HG02938 (cell line): ENCODE measurements around the gene TRAF2.

Experiments
- ATAC-seq: cut with Tn5 transposase; IDR thresholded peaks from one replicate; pipeline ENCODE4 v1.9.1; 2021; ENCODE audit warnings: mild to moderate bottlenecking, moderate library complexity; ENCODE audit not compliant: unreplicated experiment

Gene TRAF2

GRCh38 chr9:136958473-136958872, 72.2 kb downstream of the TRAF2 start:
- no peak for ATAC-seq

DNA sequence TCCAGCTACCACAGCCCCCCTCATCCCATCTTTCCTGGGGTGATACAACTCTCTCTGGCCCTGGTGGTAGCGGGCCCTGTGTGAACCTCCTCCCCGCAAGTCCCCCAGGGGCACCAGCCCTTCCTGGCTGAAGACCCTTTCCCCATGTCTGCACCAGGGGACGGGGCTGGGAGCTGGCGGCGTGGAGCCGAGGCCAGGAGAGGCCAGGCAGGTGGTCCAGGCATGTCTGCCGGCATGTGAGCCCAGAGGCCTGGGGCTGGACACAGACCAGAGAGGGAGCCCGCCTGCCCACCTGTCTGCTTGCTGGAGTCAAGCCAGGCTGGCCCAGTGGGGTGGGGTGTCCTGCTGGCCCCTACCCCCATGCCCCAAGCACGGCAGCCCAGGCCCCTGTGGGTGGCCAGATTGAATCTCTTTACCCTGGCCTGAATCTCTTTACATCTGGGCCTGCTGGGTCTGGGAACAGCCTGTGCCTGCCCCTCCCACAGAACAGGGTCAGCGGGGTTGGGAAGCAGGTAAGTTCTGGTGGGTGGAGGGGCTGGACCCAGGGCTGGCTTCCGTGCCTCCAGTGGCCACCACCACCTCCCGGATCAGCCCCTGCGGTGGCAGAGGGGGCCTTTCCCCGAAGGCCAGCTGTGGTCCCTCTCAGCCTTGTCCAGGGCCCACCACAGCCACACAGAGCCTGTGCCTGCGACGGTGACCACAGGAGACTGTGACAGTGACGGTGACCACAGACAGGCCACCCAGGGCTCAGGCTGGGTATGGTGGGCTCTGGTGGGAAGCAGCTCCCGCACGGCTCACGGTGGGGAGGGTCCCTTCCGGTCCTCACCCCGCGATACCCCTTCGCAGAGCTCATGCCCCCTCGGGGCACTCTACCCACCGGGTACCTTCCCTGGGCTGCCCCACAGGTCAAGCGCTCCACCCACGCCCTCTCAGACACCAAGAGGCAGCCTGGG, 72.9 kb downstream of the TRAF2 start:
- ATAC-seq = no peak

DNA sequence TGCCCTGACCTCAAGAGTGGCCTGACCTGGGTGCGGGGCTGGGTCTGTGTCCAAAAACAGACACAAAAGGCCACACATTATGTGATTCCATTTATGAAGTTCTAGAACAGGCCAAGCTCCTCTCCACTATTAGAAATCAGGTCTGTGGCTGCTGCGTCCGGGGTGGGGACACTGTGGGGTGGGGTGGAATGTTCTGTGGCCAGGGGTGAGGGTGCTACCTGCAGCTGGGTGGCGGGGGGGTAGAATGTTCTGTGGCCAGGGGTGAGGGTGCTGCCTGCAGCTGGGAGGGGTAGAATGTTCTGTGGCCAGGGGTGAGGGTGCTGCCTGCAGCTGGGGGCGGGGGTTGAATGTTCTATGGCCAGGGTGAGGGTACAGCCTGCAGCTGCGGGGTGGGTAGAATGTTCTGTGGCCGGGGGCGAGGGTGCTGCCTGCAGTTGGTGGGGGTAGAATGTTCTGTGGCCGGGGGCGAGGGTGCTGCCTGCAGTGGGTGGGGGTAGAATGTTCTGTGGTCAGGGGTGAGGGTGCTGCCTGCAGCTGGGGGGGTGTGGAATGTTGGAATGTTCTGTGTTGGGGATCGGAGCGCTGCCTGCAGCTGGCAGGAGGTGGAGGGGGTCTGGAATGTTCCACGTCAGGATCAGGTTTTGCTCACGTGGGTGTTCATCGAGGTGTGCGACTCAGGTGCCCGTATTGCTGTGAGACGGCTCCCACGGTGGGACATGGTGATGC, 74.1 kb downstream of the TRAF2 start:
- no peak for ATAC-seq

DNA sequence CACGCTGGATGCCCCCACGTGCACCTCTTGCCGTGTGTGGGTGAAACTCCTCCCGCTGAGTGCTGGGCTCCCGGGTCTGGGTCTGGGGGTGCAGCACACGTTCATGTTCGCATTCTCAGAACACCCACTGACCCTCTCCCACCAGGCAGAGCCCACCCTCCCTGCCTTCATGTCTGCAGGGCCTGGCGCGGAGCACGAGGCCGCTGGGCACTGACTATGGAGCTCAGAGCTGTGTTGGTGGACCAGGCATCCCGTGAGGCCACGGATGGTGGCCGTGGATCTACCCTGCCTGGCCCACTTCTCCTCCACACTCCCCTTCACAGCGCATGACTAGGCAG, 74.6 kb downstream of the TRAF2 start:
- no peak for ATAC-seq

DNA sequence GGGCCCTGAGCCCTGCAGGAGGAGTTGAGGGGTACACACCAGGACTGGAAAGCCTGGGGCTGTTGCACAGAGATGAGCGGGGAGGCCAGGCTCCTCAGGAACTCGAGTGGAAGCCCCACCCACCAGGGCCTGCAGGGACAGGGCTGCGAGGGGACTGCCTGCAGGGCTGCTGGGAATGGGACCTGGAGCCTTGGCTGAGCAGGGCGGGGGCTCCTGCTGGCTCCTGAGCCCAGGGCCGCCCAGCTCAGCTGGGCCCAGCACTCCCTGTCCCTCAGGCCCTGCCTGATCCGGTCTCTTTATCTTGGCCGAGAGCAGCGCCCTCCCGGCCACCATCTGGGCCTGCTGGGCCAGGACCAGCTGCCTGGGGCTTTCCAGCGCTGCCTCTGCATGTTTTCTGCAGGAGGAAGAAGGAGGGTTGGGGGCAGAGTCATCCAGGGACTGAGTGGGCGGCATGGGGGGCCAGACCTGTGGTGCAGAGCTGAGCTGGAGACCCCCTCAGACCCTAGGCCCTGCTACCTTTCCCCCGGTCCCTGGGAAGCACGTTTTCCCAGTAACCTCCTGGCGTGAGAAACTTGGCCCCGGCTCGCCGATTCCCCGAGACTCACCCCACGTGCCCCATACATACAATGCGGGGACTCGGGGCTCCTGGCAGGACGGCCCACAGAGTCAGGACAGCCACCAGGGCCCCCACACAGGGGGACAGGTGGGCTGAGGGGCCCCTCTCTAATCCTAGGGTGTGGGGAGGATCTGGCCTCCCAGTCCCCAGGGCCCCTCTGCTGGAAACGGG, 75.2 kb downstream of the TRAF2 start:
- ATAC-seq = no peak

DNA sequence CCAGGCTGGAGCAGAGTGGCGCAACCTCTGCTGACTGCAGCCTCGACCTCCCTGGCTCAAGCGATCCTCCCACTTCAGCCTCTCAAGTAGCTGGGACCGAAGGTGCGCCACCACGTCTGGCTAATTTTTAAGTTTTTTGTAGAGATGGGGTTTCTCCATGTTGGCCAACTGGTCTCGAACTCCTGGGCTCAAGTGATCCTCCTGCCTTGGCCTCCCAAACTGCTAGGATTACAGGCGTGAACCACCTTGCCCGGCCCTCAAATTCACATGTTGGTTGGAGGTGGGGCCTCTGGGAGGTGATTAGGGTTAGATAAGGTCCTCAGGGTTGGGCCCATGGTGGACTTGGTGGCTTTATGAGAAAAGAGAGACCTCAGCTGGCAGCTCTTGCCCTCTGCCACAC, 75.8 kb downstream of the TRAF2 start:
- ATAC-seq = no peak

- ATAC-seq = no peak
Observed at GRCh38 chr9:136962701-136963248, 76.5 kb downstream of the TRAF2 start.

DNA sequence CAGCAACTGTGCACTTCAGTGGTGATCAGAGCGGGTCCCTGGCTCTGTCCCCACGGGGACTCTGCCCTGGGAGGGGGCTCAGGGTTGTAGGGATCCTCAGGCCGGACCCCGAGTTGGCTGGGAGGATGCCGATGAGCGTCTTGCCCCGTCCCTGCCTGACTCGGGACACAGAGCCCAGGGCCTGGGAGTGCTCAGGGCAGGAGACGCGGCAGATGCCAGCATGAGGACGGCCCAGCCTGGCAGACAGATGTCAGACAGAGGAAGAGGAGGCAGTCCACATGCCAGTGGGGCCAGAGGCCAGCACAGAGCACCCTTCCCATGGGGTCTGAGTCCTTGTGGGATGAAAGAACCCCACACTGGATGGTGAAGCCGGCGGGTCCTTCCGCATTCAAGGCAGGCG, 77.0 kb downstream of the TRAF2 start:
- ATAC-seq = no peak

DNA sequence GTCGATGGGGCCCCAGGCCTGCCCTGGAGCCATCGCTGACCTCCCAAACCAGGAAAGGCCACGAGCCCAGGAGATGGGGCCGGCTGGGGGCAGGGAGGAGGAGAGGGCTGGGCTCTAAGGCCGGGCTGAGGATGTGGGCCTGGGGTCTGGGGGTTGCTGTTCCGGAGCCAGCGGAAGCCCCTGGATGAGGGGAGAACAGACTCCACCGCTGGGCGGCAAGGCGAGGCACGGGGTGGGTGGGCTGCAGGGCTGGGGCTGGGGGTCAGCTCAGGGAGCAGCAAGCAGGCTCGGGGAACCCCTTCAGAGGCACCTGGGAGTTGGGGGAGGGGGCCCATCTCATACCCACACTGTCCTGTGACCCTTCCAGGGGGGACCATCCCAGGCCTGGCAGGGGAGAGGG, 77.4 kb downstream of the TRAF2 start:
- no peak for ATAC-seq

DNA sequence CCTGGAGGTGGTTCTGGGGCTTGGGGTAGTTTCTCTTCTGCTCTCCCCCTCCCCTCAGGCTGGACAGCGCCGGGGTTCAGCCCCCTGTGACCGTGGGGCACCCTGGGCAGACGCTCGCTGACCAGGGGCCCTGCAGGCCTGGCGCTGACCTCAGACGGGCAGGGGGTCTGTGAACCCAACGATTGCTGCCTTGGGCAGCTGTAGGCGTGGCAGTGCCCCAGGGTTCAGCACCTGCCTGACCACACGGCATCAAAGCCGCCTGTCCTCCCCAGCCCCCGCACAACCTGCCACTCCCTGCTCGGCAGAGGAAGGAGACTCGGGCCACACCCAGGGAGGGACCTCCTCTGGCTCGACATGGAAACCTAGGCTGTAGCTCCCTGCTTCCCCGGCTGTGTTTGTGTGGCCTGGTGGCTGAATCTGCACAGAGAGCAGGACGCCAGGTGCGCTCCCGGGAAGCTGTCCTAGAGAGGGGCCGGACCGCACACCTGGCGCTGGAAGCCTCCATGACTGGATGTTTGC, 77.9 kb downstream of the TRAF2 start:
- ATAC-seq = no peak

DNA sequence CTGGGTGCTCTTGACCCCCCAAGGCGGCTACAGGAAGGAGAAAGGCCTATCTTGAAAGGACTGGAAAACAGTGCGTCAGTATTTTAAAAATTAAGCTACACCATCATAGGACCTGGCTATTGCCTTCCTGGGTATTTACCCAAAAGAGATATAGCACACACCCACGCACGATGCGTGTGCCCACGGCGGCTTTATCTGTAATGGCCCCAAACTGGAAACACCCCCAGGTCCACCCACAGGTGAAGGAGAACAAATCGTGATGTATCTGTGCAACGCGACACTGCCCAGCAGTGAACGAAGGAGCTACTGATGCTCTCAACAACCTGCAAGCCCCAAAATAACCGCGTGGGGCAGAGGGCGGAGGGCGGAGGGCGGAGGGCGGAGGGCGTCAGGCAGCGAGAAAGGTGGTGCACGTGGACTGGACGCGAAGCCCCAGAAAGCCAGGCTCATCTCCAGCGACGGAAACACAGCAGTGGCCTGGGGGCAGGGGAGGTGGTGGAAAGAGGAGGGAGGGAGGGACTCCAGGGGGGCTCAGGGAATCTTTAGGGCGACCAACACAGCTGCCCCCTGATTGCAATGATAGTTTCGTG, 78.6 kb downstream of the TRAF2 start:
- no peak for ATAC-seq

DNA sequence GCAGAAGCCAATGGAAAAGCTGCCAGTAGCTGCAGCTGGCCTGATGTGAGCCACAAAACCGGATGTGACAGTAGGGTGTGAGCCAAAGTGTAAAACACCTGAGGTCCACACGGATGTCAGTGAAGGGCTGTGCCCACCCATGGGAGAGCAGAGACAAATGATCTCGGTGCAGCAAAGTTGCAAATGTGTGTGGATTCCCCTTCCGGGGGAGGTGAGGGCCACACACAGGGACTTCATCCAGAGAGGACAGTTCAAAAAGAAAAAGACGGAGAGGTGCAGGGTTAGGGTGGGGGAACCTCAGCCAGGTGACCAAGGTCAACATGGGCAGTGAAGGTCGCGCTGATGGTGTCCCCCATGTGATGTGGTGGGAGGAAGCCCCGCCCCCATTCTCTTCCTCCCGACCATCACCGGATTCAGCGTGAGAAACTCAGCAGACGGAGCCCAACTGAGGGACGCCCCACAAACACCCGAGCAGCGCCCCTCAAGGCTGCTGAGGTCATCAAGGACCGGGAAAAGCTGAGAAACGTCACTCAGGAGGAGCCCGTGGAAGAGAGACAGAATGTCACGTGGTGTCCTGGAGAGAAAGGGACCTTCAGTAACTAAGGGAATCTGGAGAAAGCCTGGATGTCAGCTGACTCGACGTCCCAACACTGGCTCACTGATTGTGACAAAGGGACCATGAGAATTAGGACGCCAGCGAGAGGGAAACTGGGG, 79.6 kb downstream of the TRAF2 start:
- ATAC-seq = no peak

- ATAC-seq = no peak
Observed at GRCh38 chr9:136968333-136969127, 82.2 kb downstream of the TRAF2 start.

DNA sequence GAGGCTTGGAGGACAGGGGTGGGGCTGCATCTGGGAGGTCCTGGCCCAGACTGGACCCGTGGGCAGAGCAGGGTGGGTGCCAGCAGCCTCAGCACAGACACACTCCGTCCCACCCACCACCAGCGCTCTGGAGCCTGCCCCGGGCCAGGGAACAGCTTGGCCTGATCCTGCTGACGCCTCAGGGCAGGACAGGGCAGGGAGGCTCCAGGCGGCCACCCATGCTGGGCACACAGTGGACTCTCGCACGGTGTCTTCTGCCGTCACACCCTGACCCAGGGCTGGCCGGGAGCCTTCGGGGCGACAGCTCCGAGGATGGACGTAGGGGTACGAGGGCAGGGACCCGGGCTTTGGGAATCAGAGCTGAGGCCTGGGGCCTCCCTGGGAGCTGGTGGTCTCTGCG, 82.8 kb downstream of the TRAF2 start:
- ATAC-seq = no peak

- ATAC-seq = no peak
Observed at GRCh38 chr9:136969774-136970173, 83.5 kb downstream of the TRAF2 start.

GRCh38 chr9:136970361-136970760, 84.0 kb downstream of the TRAF2 start:
- no peak for ATAC-seq

- ATAC-seq = no peak
Observed at GRCh38 chr9:136971746-136972145, 85.4 kb downstream of the TRAF2 start.

DNA sequence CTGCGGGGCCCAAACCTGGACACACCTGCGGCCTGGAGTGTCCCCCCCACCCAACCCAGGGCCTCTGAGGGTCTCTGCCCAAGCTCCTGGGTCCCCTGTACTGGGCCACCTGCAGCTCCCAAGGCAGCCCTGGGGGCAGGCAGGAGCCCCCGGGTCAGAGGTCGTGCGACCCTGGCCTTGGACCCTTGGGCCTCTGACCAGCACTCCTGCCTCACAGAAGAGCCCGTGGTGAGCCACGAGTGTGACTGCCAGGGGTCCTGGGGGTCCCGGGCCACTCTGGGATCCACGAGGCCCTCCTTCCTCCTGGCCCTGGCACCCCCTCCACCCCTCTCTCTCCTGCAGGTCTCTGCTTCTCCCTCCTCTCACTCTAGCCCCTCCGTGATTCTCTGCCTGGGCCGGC, 86.0 kb downstream of the TRAF2 start:
- ATAC-seq = no peak

- no peak for ATAC-seq
Observed at GRCh38 chr9:136972743-136973142, 86.4 kb downstream of the TRAF2 start.
